H1 (cell line): ENCODE data around the gene GPR155. TPM values are rescaled to one million over a fixed set of nuclear protein-coding genes. Genes with fewer than 3 reads are reported as not detected.
"Not testable (repeated sequence)": the region's sequence is repeated elsewhere in the genome, so short reads cannot be mapped to it uniquely, and the experiment has no call there.

ENCODE experiments used
- CTCF ChIA-PET: fragments of 300-600 bp; sonication (Branson Sonifier 250); formaldehyde crosslinking; loops from one replicate; lab custom pipeline; 2021; ENCODE audit not compliant: partially characterized antibody; lab: Charles Lee
- POLR2A ChIA-PET: fragments of 300-600 bp; sonication (Branson Sonifier 250); formaldehyde crosslinking; loops from one replicate; lab custom pipeline; 2021; ENCODE audit warnings: inconsistent platforms; ENCODE audit not compliant: partially characterized antibody; lab: Charles Lee
- DNase-seq, 2 experiments: peaks; one replicate each; pipeline versions ENCODE4 v3.0.0 to v3.0.0-alpha.2; 2010 to 2022; ENCODE audit warnings: low spot score in 2 of 2, low read depth in 1 of 2, mixed read lengths in 1 of 2
- FAIRE-seq: peaks from 2 replicates; lab custom pipeline; 2011; peaks lifted over from hg19 to GRCh38; lab: Jason Lieb, UNC
- H2AFZ ChIP-seq: 2 replicates; pipeline ENCODE4 v1.8.1; 2012; ENCODE audit warnings: low read length, inconsistent platforms
- H2AK5ac ChIP-seq: 2 replicates; pipeline ENCODE4 v1.6.1; 2013; ENCODE audit warnings: low read depth, low read length
- H2BK120ac ChIP-seq: replicated peaks from 2 replicates; pipeline ENCODE3; 2013; ENCODE audit warnings: low read depth, low read length, inconsistent platforms
- H2BK12ac ChIP-seq: 2 replicates; pipeline ENCODE4 v1.6.1; 2013; ENCODE audit warnings: low read depth, low read length
- H2BK15ac ChIP-seq: 2 replicates; pipeline ENCODE4 v1.6.1; 2013; ENCODE audit warnings: low read length
- H2BK20ac ChIP-seq: 2 replicates; pipeline ENCODE4 v1.6.1; 2013; ENCODE audit warnings: low read length
- H2BK5ac ChIP-seq: 2 replicates; pipeline ENCODE4 v1.6.1; 2013; ENCODE audit warnings: low read depth, low read length
- H3K14ac ChIP-seq: 2 replicates; pipeline ENCODE4 v1.6.1; 2013; ENCODE audit warnings: inconsistent platforms; ENCODE audit not compliant: insufficient read length
- H3K18ac ChIP-seq: 2 replicates; pipeline ENCODE4 v1.6.1; 2013; ENCODE audit warnings: low read length; ENCODE audit errors: extremely low read depth
- H3K23ac ChIP-seq: 2 replicates; pipeline ENCODE4 v1.6.1; 2013; ENCODE audit warnings: inconsistent platforms; ENCODE audit not compliant: insufficient read length
- H3K23me2 ChIP-seq: 2 replicates; pipeline ENCODE4 v1.6.1; 2013; ENCODE audit warnings: low read depth, low read length
- H3K27ac ChIP-seq: 2 replicates; pipeline ENCODE4 v1.6.1; 2011; ENCODE audit warnings: low read depth, low read length, inconsistent platforms
- H3K27me3 ChIP-seq, 4 experiments: replicated peaks in 1 of 4; 1 replicate in 1 of 4; 2 replicates in 3 of 4; pipeline versions ENCODE4 v1.6.1 to v1.8.1; 2011 to 2013; ENCODE audit warnings: low read length in 3 of 4, mild to moderate bottlenecking in 3 of 4, inconsistent platforms in 2 of 4, mixed read lengths in 2 of 4, moderate library complexity in 1 of 4; ENCODE audit not compliant: control insufficient read depth in 3 of 4, insufficient read depth in 3 of 4; ENCODE audit errors: extremely low read depth in 1 of 4
- H3K36me3 ChIP-seq, 4 experiments: 2 replicates each; pipeline versions ENCODE4 v1.6.1 to v1.8.1; 2011 to 2013; ENCODE audit warnings: mild to moderate bottlenecking in 4 of 4, low read length in 3 of 4, moderate library complexity in 2 of 4, control low read depth in 1 of 4, inconsistent platforms in 1 of 4; ENCODE audit not compliant: insufficient read depth in 4 of 4, control insufficient read depth in 2 of 4
- H3K4ac ChIP-seq: replicated peaks from 2 replicates; pipeline ENCODE3; 2013; ENCODE audit warnings: low read length, low read depth, mixed read lengths, inconsistent platforms; ENCODE audit not compliant: insufficient read length
- H3K4me1 ChIP-seq, 4 experiments: replicated peaks in 1 of 4; 1 replicate in 1 of 4; 2 replicates in 3 of 4; pipeline versions ENCODE4 v1.6.1 to v1.8.1; 2011 to 2013; ENCODE audit warnings: low read length in 3 of 4, inconsistent platforms in 2 of 4, mixed read lengths in 1 of 4; ENCODE audit not compliant: insufficient read depth in 4 of 4, control insufficient read depth in 3 of 4
- H3K4me2 ChIP-seq, 2 experiments: 2 replicates each; pipeline versions ENCODE4 v1.6.1 to v1.8.1; 2011 to 2013; ENCODE audit warnings: low read depth in 2 of 2, low read length in 2 of 2, control low read depth in 1 of 2, inconsistent platforms in 1 of 2, mild to moderate bottlenecking in 1 of 2; ENCODE audit not compliant: insufficient read depth in 1 of 2
- H3K4me3 ChIP-seq, 4 experiments: fragments of 200-600, 300-600 bp in 1 of 4; sonication (generic), shearing (Covaris generic), sonication (Bioruptor Twin) in 1 of 4; 2 replicates each; pipeline versions ENCODE4 v1.5.1 to v1.8.1; 2011 to 2016; ENCODE audit warnings: low read length in 4 of 4, low read depth in 3 of 4, control low read depth in 2 of 4, inconsistent platforms in 2 of 4, mild to moderate bottlenecking in 2 of 4, mixed read lengths in 1 of 4, moderate library complexity in 1 of 4; ENCODE audit not compliant: insufficient read depth in 2 of 4; ENCODE audit errors: extremely low read depth in 1 of 4
- H3K56ac ChIP-seq: replicated peaks from 2 replicates; pipeline ENCODE3; 2013; ENCODE audit warnings: low read depth, mild to moderate bottlenecking, mixed read lengths, low read length, inconsistent platforms; ENCODE audit not compliant: insufficient read length
- H3K79me1 ChIP-seq: 2 replicates; pipeline ENCODE4 v1.6.1; 2013; ENCODE audit warnings: low read depth, low read length, control low read depth
- H3K79me2 ChIP-seq, 2 experiments: 2 replicates each; pipeline versions ENCODE4 v1.6.1 to v1.8.1; 2012 to 2013; ENCODE audit warnings: low read length in 2 of 2, mild to moderate bottlenecking in 2 of 2, inconsistent platforms in 1 of 2; ENCODE audit not compliant: insufficient read depth in 2 of 2, control insufficient read depth in 1 of 2
- H3K9ac ChIP-seq, 4 experiments: replicated peaks in 1 of 4; 1 replicate in 1 of 4; 2 replicates in 3 of 4; pipeline versions ENCODE4 v1.6.1 to v1.8.1; 2011 to 2013; ENCODE audit warnings: low read depth in 3 of 4, low read length in 3 of 4, control low read depth in 2 of 4, mild to moderate bottlenecking in 2 of 4, moderate library complexity in 2 of 4, inconsistent platforms in 1 of 4; ENCODE audit errors: extremely low read depth in 1 of 4
- H3K9me3 ChIP-seq, 2 experiments: 2 replicates each; pipeline versions ENCODE4 v1.6.1 to v1.8.1; 2012 to 2013; ENCODE audit warnings: mild to moderate bottlenecking in 2 of 2, moderate library complexity in 2 of 2, control low read depth in 1 of 2, inconsistent platforms in 1 of 2, low read depth in 1 of 2, low read length in 1 of 2, mixed read lengths in 1 of 2; ENCODE audit not compliant: insufficient read depth in 2 of 2
- H4K20me1 ChIP-seq, 2 experiments: replicated peaks in 1 of 2; 2 replicates each; pipeline versions ENCODE3 to v1.8.1; 2011 to 2013; ENCODE audit warnings: inconsistent platforms in 2 of 2, low read length in 2 of 2, mild to moderate bottlenecking in 1 of 2; ENCODE audit not compliant: insufficient read depth in 2 of 2, control insufficient read depth in 1 of 2
- H4K5ac ChIP-seq: 2 replicates; pipeline ENCODE4 v1.6.1; 2013; ENCODE audit warnings: low read length, low read depth, mixed read lengths, inconsistent platforms; ENCODE audit not compliant: insufficient read length
- H4K8ac ChIP-seq: 2 replicates; pipeline ENCODE4 v1.8.0; 2013; ENCODE audit warnings: mild to moderate bottlenecking, moderate library complexity, low read length, inconsistent platforms; ENCODE audit not compliant: insufficient read depth; ENCODE audit errors: extremely low read depth
- H4K91ac ChIP-seq: replicated peaks from 2 replicates; pipeline ENCODE3; 2013; ENCODE audit warnings: low read length, mixed read lengths, inconsistent platforms; ENCODE audit not compliant: insufficient read length
- ASH2L ChIP-seq: fragments of 200-600, 300-600 bp; sonication (generic); IDR thresholded peaks from one replicate; pipeline ENCODE4 v1.7.1; 2017; ENCODE audit warnings: low read length
- EP300 ChIP-seq, 2 experiments: IDR thresholded peaks; 1 replicate in 1 of 2; 2 replicates in 1 of 2; pipeline ENCODE4 v1.6.1; 2011 to 2012; ENCODE audit warnings: low read depth in 2 of 2, low read length in 2 of 2, mild to moderate bottlenecking in 2 of 2, borderline replicate concordance in 1 of 2, inconsistent platforms in 1 of 2, moderate library complexity in 1 of 2
- POU5F1 ChIP-seq: IDR thresholded peaks from 2 replicates; pipeline ENCODE4 v1.6.1; 2011; ENCODE audit warnings: low read depth, mild to moderate bottlenecking, low read length, moderate library complexity
- WGBS, 2 experiments: shearing (Covaris generic) in 1 of 2; methylation state at CpG; one replicate each; pipeline versions ENCODE4 v1.1.6 to v1.1.7; 2013 to 2015; ENCODE audit warnings: low lambda C conversion rate in 2 of 2, mixed read lengths in 2 of 2, inconsistent platforms in 1 of 2, low coverage in 1 of 2, missing lambda C conversion rate in 1 of 2; ENCODE audit not compliant: insufficient replicate concordance in 2 of 2, insufficient coverage in 1 of 2, insufficient read length in 1 of 2; ENCODE audit errors: extremely low coverage in 1 of 2, missing lambda C conversion rate in 1 of 2; 5-methylcytosine and 5-hydroxymethylcytosine counted together
- polyA plus RNA-seq, 7 experiments: library from polyadenylated mRNA; depleted of rRNA in 3 of 7; stranded (reverse) in 5 of 7; unstranded in 2 of 7; fragments of >200 nt in 5 of 7; fragments of 200-250 nt in 2 of 7; gene quantifications; 1 replicate in 5 of 7; 2 replicates in 1 of 7; 4 replicates in 1 of 7; pipeline versions ENCODE4 v1.2.1 to v1.2.3, GENCODE V29; 2011 to 2013; ENCODE audit warnings: missing spikeins in 2 of 7, mixed read lengths in 2 of 7
- total RNA-seq: library from RNA; stranded (reverse); fragmentation: NEBNext Ultra II Directional; extraction: Animal tissue kit (Norgen Biotek cat#: 25700); gene quantifications from 2 replicates; pipeline ENCODE4 v1.2.1, GENCODE V29; 2021

GPR155 gene
- total and polyA plus RNA-seq, 2 of the 8 experiments (the other 6 are each of a cell fraction or from before 2014, with no cell fraction given): 0.26 to 2.1 TPM

DNA sequence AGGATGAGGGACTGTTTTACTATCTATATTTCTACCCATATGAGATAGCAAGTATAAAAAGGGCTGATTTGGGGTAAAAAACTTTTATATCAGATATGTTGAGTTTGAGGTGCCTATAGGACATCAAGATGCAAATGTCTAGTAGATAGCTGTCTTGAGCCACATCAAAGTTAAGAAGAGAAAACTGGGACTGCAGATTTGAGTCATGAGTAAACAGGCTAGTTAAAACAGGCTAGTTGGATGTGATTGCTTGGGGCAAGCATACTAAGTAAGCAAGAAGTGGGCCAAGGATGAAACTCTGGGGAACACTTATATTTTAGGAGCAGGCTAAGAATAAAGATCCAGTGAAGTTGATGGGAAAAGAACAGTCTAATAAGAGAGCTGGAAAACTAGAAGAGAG is 94.1 kb downstream of the GPR155 start (continued):
- no peak for TF ChIP-seq EP300 (IDR thresholded peaks at IDR 0.05; ENCODE audit: borderline replicate concordance in 1 of 2, low read depth in 2 of 2, low read length in 2 of 2)
- TF ChIP-seq POU5F1: no peak
- no peak for TF ChIP-seq ASH2L

DNA sequence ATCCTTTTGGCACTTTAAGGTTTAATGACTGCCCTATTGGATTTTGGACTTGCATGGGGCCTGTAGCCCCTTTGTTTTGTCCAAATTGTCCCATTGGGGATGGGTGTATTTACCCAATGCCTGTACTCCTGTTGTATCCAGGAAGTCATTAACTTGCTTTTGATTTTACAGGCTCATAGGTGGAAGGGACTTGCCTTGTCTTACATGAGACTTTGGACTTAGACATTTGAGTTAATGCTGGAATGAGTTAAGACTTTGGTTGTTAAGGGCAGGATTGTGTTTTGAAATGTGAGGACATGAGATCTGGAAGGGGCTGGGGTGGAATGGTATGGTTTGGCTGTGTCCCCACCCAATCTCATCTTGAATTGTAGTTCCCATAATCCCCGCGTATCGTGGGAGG is 96.5 kb downstream of the GPR155 start:
- H2BK12ac ChIP-seq, POLR2A ChIA-PET, H3K18ac ChIP-seq, H3K79me1 ChIP-seq, H3K23me2 ChIP-seq, H4K91ac ChIP-seq, H3K23ac ChIP-seq, DNase-seq, H3K4me2 ChIP-seq, CTCF ChIA-PET, H3K27ac ChIP-seq, H2BK5ac ChIP-seq, H3K9me3 ChIP-seq, H4K5ac ChIP-seq, H2BK120ac ChIP-seq, H3K27me3 ChIP-seq, H2AFZ ChIP-seq, H3K14ac ChIP-seq, H4K20me1 ChIP-seq, H2AK5ac ChIP-seq, H3K56ac ChIP-seq, FAIRE-seq, H3K9ac ChIP-seq, H4K8ac ChIP-seq, H2BK15ac ChIP-seq, H3K4me3 ChIP-seq, H3K4me1 ChIP-seq, H2BK20ac ChIP-seq, H3K4ac ChIP-seq: not testable (repeated sequence)
- 97% methylated on average over 3 of the region's 3 CpGs; no CpG with 5 or more reads in 1 of the 2 experiments for WGBS, 2 experiments
- H3K36me3 ChIP-seq: peaks cover 2 to 11% (median 5%) of the 10 kb centered on the region in 4 experiments; a peak in 4 of 8 replicates
- H3K79me2 ChIP-seq: peaks cover 0 to 21% of the 10 kb centered on the region in 2 experiments; a peak in 3 of 4 replicates
